ACHN (cell line): ENCODE results near the gene DLGAP4.
A peak's percentile ranks its signal among the peaks of the same experiment; 100 is the strongest.

Experiments used
- DNase-seq: peaks from one replicate; pipeline ENCODE4 v3.0.0-alpha.2; 2015
- in situ Hi-C: cut with HindIII; loops from 2 replicates; pipeline ENCODE4 v1.10.0; 2017; ENCODE audit warnings: low sequenced_read_pairs, low pct_ligation_motif_present, low pct_unique_long_range_greater_than_20kb

Gene DLGAP4

DNA sequence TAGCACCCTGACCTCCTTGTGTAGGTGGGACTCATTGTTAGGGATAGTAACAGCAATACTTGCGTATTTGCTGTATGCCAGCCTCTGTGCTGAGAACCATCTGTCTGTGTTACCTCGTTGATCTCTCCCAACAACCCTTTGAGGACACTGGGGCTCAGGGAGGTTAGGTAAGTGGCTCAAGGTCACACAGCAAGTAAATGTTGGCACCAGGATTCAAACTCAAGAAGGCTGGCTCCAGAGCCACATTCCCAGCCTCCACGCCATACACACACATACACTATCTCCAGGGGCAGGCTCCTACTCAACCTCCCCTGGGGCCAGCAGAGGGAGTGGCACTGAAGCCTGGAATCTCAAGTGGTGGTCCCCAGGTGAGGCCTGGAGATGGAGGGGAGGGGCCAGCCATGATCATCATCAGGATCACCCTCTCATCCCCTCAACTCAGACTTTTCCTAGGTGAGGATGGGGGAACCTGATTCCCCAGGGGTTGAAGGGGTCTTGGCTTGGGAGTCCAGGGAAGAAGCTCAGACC lies 109.4 kb downstream of the DLGAP4 start:
- in situ Hi-C loops, result no loop called here
- DNase-seq, result no peak

DNA sequence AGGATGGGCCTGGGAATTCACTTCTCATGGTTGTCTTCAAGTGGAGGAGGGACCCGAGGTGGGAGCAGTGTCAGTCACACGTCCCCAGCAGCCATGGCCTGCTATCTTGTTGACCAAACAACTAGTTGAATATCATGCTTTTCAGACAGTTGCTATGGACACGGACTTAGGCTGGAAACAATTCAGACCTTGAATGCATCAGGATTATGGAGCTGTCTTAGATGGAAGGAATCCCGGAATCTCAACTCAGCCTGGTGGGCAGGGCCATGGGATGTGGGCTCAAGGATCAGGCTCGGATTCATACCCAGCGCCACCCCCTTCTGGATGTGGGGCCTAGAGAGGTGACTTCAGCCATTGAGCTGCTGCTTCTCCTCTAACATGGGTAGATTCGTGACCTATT lies 112.6 kb downstream of the DLGAP4 start:
- no peak for DNase-seq

DNA sequence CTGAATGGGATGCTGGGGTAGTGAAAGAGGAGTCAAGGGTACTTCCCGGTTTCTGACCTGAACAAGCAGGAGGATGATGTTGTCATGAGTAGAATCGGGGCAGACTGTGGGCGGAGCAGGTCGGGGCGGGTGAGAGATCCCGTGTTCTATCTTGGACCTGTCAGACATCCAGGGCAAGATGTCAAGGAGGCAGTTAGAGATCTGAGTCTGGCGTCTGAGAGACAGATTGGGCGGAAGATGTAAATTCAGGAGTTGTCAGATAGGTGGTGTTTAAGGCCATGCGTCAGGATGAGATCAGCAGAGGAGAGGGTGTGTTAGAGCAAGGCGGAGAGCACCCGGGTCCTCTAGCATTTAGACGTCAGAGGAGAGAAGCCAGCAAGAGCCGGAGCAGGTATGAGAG lies 115.5 kb downstream of the DLGAP4 start:
- no peak for DNase-seq
- in situ Hi-C loops, result no loop called here

More for the DNA sequence above, 112.6 kb downstream of the DLGAP4 start:
- in situ Hi-C loops, result no loop called here

DNA sequence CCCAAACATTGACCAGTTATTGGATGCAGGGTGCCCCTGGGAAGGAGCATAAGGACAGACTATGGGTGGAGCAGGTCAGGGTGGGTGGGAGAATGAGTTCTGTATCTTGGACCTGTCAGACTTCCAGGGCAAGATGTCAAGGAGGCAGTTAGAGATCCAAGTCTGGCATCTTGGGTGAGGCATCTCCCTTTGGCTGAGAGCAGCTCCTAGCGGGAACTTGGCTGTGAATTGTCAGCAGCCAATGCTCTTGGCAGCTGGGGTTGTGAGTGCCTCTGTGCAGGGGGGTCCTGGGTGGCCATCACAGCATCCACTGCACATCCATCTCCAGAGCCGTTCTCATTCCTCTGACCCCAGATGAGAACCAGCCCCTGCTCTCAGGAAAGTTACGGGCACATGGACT lies 118.2 kb downstream of the DLGAP4 start:
- in situ Hi-C loops, result no loop called here
- DNase-seq, result no peak

DNA sequence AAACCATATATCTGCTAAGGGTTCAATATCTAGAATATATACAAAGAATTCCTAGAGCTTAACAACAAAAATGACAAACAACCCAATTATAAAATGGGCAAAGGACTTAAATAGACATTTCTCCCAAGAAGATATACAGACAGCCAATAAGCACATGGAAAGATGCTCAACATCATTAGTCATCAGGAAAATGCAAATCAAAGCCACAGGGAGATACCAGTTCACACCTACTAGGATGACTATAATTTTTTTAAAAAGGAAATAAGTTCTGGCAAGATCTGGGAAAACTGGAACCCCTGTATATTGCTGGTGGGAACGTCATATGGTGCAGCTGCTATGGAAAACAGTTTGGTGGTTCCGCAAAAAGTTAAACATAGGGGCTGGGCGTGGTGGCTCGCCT lies 119.0 kb downstream of the DLGAP4 start:
- in situ Hi-C loops, result no loop called here
- DNase-seq, result no peak

DNA sequence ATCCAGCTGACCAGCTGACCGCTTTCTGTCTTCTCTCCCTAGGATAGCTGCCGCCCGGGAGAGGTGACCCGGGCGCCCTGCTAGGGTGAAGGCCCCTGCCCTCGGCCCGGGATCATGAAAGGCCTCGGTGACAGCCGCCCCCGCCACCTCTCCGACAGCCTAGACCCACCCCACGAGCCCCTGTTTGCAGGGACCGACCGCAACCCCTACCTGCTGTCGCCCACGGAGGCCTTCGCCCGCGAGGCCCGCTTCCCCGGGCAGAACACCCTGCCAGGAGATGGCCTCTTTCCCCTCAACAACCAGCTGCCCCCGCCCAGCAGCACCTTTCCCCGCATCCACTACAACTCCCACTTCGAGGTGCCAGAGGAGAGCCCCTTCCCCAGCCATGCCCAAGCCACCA lies 125.5 kb downstream of the DLGAP4 start:
- no peak for DNase-seq
- in situ Hi-C loops, result no loop called here

DNA sequence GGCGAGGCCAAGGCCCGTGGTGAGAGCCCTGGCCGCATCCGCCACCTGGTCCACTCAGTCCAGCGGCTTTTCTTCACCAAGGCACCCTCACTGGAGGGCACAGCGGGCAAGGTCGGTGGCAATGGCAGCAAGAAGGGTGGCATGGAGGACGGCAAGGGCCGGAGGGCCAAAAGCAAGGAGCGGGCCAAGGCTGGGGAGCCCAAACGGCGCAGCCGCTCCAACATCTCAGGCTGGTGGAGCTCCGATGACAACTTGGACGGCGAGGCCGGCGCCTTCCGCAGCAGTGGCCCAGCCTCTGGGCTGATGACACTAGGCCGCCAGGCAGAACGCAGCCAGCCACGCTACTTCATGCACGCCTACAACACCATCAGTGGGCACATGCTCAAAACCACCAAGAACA lies 126.0 kb downstream of the DLGAP4 start:
- no peak for DNase-seq
- in situ Hi-C loops, result no loop called here

DNA sequence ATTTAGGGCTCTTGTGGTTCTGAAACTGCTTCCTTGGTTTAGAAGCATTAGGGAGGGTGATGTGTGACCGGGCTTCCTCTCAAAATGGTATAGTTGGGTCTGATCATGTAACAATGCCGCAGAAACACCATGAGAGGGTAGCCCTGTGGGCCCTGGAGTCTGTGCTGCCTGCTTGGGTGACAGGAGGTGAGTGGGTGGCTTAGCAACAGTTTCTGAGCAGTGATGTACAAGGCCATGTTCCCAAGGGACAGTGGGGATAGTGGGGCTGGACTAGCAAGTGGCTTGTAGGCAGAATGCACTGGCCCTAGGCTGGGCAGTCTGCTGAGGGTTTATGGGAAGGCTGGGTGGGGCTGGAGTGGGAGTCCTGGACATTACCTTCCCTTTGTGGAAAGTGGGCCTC lies 128.2 kb downstream of the DLGAP4 start:
- in situ Hi-C loops, result no loop called here
- no peak for DNase-seq

DNA sequence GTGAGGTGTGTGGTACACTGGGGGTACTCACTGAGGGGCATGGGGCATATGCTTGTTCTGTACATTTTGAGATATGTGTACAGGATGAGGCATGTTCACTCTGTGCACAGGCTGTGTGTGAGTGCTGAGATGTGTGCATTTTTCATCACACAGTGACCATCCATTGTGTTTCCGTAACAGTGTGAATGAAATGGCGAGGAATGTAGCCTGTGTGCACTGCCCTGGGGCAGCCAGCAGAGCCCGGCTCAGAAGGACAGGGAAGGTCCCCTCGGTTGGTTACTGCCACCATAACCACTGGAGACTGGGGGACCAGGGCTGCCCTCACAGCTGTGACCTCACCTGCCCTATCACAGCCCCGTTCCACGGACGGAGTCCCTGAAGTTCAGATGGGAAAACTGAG lies 129.0 kb downstream of the DLGAP4 start:
- in situ Hi-C loops, result no loop called here
- no peak for DNase-seq

DNA sequence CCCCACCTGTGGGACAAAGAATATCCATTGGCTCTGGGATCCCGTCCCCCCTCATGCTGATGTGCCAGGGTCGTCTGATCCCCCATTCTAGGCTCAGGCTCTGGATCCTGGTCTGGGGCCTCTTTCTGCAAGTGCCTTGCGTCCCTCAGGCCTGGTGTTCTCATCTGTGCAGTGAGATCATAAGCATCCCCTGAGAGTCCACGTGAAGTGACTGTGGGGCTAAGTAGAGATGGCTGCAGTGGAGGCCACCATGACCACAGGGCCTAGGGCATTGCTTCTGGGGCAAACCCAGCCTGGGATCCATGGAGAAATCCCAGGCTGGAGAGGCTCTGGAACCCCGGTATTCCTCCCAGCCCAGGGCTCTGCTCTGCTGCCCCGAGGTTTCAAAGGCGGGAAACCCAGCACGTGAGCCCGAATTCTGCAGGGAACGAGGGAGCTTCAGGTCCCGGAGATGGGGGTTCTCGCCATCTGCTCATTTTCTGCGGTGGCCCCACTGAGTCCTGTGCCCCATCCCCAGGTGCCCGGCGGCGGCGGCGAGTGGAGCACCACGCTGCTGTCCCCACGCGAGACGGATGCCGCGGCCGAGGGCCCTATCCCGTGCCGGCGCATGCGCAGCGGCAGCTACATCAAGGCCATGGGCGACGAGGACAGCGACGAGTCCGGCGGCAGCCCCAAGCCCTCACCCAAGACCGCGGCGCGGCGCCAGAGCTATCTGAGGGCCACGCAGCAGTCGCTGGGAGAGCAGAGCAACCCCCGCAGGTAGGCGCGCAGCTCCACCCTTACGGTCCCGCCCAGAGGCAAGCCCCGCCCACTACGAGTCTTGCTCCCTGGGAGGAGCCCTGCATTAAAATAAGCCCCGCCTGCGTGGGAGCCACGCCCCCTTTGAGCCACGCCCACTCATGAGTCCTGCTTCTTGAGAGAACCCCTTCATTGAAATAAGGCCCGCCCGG lies 129.7 kb downstream of the DLGAP4 start:
- DNase-seq, result peak; percentile 2
- in situ Hi-C loops, result no loop called here

DNA sequence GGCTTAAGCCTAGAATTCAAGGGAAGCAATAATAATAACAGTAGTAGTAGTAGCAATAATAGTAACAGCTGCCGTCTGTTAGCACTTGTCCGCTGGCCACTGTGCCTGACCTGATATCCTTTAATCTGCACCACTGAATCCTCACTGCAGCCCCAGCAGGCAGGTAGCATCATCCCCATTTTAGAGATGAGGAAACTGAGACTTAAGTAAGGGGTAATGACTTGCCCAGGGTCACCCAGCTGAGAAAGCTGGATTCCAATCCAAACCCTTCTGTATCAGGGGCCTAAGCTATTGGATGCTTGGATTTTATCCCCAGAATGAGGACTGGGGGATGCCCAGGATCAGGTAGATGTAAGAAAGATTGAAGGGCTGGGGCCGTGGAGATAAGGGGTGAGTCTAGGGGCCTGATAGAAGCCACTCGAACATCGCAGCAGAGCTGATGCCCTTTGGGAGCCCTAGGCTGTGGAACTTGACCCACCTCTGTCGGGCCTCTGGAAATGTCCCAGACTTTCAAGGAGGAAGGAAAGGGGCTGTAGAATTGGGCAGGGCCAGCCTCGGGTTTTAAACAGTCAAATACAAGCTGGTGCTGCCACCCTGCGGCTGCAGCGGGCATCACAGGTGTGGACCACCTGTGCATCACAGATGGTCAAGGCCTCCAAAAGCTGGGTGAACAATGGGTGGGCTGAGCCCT lies 133.0 kb downstream of the DLGAP4 start:
- in situ Hi-C loops, result no loop called here

DNA sequence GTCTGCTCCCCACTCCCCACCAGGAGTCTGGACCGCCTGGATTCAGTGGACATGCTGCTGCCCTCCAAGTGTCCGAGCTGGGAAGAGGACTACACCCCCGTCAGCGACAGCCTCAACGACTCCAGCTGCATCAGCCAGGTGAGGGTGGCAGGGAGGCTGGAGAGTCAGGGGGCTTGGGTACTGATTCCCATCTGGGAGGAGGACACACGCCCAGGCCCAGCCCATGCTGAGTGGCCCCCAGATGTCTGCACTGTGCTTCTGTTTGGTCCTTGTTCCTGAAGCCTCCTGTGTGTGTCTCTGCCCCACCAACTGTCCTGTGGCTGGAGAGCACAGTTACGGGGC lies 133.6 kb downstream of the DLGAP4 start:
- DNase-seq, result no peak
- in situ Hi-C loops, result no loop called here

More for the DNA sequence above, 133.0 kb downstream of the DLGAP4 start:
- DNase-seq, result peak; percentile 45

DNA sequence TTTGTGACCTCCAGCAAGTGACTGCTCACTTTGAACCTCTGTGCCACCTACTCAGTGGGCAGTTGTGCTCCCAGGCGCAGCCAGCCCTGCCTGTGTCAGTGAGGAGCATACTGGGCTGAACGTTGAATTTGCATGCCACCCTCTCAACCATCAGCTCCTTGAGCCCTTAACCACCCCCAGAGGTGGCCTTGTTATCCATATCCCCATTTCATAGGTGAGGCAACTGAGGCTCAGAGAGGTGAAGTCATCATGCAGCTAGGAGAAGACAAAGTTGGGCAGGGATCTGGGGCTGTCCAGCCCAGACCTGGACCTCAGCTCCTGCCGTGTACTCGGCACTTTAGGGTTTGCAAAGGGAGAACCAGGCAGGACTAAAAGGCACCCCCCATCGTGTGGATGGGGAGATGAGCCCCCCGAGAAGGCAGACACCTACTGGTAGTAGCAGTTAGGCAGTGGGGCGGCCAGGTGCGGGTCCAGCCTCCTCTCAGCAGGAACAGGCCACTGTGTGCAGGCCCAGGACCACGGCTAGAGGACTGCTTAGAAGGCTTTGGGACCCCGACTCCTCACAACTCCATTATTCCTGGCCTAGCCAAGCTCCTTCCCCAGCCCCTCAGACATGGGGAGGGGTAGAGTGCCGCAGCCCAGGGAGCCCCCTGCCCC lies 134.4 kb downstream of the DLGAP4 start:
- no peak for DNase-seq
- in situ Hi-C loops, result no loop called here

DNA sequence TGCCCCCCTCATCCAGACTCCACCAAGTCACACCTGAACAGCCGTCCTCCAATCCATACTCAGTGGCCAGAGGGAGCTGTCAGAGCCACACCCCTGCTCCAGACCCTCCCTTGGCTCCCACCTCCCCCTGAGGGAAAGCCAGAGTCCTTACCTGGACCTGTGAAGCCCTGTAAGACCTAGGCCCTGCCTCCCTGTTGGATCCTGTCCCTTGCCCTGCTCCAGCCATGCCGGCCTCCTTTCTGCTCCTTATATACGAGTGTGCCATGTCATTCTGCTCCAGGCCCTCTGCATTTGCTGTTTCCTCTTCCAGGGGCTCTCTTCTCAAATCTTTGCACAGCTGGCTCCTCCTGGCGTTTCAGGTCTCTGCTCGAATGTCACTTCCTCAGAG lies 134.9 kb downstream of the DLGAP4 start:
- in situ Hi-C loops, result no loop called here
- no peak for DNase-seq

DNA sequence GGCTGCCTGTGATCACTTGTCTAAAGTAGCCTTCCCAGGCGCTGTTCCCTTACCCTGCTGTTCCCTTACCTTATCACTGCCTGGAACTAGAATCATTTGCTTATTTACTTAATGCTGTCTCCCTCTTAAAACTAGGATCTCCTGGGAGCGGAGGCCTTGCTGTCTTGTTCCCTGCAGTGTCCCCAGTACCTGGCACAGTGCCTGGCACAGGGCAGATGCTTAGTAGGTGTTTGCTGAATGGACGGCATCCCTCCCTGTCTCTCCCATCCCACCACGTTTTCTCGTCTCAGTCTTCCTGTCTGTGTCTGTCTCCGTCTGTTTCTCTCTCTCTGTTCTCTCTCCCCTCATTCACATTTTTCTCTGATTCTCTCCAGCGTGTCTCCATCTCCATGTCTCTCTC lies 135.3 kb downstream of the DLGAP4 start:
- in situ Hi-C loops, result no loop called here
- no peak for DNase-seq

DNA sequence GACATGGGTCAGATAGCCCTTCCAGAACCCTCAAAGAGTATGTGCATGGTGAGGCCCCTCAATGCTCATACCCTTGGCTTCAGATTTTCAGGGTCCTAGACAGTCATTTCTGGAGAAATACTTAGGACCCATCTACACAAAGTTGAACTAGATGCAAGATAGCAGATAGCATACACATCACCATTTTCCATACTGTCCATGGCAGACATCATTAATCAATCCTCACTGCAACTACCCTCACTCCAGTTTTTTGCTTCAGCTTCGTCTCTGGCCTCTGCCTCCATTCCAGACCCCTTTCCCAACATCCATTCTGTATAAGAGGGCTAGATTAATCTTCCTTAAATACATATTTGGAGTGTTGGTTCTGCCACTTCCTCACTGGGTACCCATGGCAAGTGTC lies 139.7 kb downstream of the DLGAP4 start:
- DNase-seq, result no peak
- in situ Hi-C loops, result no loop called here

DNA sequence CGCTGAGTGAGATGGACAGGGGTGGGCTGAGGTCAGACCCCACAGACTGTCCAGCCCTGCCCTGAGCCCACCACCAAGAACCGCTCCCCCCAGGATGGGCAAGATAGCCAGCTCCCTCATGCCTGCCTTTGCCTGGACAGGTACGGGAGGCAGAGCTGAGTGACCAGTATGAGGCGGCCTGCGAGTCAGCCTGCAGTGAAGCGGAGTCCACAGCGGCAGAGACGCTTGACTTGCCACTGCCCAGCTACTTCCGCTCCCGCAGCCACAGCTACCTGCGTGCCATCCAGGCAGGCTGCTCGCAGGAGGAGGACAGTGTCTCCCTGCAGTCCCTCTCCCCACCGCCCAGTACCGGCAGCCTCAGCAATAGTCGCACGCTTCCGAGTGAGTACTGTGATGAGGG lies 140.4 kb downstream of the DLGAP4 start:
- in situ Hi-C loops, result no loop called here
- DNase-seq, result no peak

DNA sequence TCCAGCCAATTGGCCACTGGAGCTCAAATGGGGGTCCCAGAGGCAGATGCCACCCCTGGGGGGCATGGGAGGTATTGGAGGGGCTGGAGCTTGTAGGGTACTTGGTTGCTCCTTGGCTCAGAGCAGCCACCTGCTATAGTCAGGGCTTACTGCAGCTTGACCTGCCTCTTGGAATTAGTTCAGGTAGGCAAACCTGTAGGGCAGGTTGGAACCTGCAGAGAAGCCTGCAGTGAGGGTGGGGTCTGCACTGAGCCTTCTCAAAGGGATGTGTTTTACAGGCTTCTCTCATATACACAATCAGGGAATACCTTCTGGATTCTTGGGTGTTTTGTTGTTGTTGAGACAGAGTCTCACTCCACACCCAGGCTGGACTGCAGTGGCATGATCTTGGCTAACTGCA lies 141.0 kb downstream of the DLGAP4 start:
- DNase-seq, result no peak
- in situ Hi-C loops, result no loop called here

DNA sequence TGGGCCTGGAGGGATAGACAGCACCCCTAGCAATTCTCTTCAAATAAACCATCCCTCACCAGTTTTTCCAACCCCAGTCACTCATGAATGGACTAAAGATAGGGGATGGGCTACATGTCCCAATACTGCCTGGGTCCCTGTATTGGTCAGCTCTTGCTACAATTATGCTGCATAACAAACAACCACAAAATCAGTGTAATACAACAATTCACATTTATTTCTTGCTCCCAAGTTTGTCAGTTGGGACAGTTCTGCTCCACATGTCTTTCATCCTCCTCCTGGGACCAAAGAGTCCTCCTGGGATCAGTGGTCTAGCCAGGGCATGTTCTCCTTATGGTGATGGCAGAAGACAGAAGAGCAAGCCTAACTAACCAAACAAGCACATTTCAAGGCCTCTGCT lies 143.5 kb downstream of the DLGAP4 start:
- no peak for DNase-seq
- in situ Hi-C loops, result no loop called here
